Measurements from ENCODE around the gene ZNF70. TPM values are rescaled to one million over a fixed set of nuclear protein-coding genes. Genes with fewer than 3 reads are reported as not detected.

Gene ZNF70
- total RNA-seq (1 to 10 TPM; 2.6 to 5.5 (median 3.0) TPM), polyA plus RNA-seq (1 to 10 TPM in 1 of 3 donors, under 1 TPM in 2; 0.23 to 1.8 (median 0.60) TPM)

DNA sequence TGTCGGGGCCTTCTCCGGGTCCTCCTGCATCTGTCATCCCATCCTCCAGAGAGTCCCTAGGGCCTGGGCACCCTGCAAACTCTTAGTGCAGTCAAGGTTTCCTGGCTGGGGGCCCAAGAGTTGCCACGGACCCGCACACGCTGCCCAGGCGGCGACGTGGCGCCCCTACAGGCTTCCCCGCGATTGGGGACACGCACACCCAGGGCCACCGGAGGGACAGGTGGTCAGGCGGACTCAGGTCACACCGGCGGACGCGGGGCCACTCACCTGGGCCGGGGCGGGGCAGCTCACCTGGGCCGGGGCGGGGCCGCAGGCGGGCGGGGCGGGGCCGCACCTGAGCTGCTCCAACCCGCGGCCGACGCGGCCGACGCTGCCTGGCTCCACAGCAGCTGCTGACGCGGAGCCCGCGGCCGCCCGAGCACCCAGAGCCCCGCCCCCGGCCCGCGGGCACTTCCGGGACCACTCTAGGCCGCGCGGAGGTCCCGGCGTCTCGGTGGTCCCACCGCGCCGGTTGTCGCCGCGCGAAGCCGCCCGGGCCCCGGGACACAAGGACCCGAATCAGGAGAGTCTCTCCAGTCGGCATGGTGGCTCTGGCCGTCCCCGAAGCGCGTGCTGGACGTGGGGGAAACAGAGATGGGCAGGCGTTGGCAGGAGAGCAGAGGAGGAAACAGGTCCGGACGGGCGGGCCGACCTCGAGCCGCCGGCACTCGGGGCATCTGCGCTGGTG is at the start of gene ZNF70:
ZNF70 (minus strand) TSS at position 399 of the 727 bp plus-strand sequence. CDS start 5,972 bp downstream, outside the sequence.
- peak within 1 kb of the TSS; percentile 71 to 80 (median 78) for H3K4me3 ChIP-seq
- no peaks in the 10 kb centered on the region for H3K27me3 ChIP-seq
- peak within 1 kb of the TSS; percentile 88 to 94 (median 90) for H3K27ac ChIP-seq
- TF ChIP-seq POLR2AphosphoS5 (IDR thresholded peaks at IDR 0.05): peak; percentile 69 to 91 (median 78)
- TF ChIP-seq, protein P1, sequence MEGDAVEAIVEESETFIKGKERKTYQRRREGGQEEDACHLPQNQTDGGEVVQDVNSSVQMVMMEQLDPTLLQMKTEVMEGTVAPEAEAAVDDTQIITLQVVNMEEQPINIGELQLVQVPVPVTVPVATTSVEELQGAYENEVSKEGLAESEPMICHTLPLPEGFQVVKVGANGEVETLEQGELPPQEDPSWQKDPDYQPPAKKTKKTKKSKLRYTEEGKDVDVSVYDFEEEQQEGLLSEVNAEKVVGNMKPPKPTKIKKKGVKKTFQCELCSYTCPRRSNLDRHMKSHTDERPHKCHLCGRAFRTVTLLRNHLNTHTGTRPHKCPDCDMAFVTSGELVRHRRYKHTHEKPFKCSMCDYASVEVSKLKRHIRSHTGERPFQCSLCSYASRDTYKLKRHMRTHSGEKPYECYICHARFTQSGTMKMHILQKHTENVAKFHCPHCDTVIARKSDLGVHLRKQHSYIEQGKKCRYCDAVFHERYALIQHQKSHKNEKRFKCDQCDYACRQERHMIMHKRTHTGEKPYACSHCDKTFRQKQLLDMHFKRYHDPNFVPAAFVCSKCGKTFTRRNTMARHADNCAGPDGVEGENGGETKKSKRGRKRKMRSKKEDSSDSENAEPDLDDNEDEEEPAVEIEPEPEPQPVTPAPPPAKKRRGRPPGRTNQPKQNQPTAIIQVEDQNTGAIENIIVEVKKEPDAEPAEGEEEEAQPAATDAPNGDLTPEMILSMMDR (IDR thresholded peaks at IDR 0.05): no peak
- peak; percentile 40 to 64 for TF ChIP-seq POLR2A (IDR thresholded peaks at IDR 0.05)
- TF ChIP-seq EP300 (IDR thresholded peaks at IDR 0.05): no peak
- DNase-seq: peak; percentile 93
- no peaks in the 10 kb centered on the region for H3K36me3 ChIP-seq
- peaks cover 0 to 20% (median 17%) of the 10 kb centered on the region in 4 donors for H3K4me1 ChIP-seq
- no peaks in the 10 kb centered on the region for H3K9me3 ChIP-seq
- intact Hi-C loops (cut with DNase I): loop anchor here (2.0 kb wide), 1 partner anchor 18 kb away; no protein-coding TSS in a partner anchor
- 1% methylated on average over 78 of the region's 78 CpGs for WGBS, 2 donors

DNA sequence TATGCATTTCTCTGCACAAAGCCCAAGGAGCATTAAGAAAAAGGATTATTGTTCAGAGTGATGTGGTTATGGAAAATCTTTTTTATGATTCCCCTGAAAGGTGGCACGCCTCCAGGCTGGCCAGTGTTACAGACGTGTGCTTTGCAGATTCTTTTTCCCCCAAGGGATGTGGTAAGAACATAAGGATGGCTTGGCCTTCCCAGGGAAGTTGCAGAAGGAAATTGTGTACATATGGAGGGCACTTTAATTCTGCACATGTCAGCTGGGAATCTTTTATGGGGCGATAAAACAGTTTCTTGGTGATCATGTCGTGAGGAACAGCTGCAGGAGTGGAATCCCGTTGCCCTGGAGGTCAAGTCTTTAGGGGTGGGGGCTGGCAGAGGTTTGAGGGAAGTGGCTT is 45.5 kb upstream of the ZNF70 start:
- H3K27ac ChIP-seq: no peak overlapping the region
- peaks cover 0 to 8% (median 6%) of the 10 kb centered on the region in 4 donors for H3K4me1 ChIP-seq
- no peak overlapping the region for H3K4me3 ChIP-seq
- no peaks in the 10 kb centered on the region for H3K27me3 ChIP-seq
- DNase-seq: no peak
- H3K9me3 ChIP-seq: no peaks in the 10 kb centered on the region
- H3K36me3 ChIP-seq: peaks cover 18 to 86% (median 49%) of the 10 kb centered on the region in 4 donors
- TF ChIP-seq POLR2A (IDR thresholded peaks at IDR 0.05): no peak
- no peak for TF ChIP-seq POLR2AphosphoS5 (IDR thresholded peaks at IDR 0.05)
- no peak for TF ChIP-seq EP300 (IDR thresholded peaks at IDR 0.05)
- TF ChIP-seq, protein P1 (IDR thresholded peaks at IDR 0.05): no peak
- WGBS, 2 donors: 51 to 60% methylated on average over 5 of the region's 5 CpGs
- intact Hi-C loops (cut with DNase I): no loop called here

DNA sequence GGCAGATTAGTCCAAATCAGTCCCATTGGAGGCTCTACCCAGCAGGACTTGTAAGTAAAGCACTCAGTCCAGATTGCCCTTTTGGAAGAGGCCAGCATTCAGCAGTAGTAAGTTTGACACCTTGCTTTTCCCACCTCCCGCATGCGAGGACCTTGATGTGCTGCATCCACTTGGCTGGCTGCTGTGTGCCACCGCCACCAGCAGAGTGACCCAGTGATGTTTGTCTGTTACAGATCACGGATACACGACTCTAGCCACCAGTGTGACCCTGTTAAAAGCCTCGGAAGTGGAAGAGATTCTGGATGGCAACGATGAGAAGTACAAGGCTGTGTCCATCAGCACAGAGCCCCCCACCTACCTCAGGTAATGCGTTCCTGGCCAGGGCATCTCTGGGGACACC is 42.4 kb upstream of the ZNF70 start:
- no peak overlapping the region for H3K27ac ChIP-seq
- H3K4me3 ChIP-seq: no peak overlapping the region
- peaks cover 4 to 55% (median 34%) of the 10 kb centered on the region in 4 donors for H3K36me3 ChIP-seq
- no peaks in the 10 kb centered on the region for H3K9me3 ChIP-seq
- TF ChIP-seq POLR2AphosphoS5 (IDR thresholded peaks at IDR 0.05) (no peak), EP300 (IDR thresholded peaks at IDR 0.05) (no peak), POLR2A (IDR thresholded peaks at IDR 0.05) (no peak)
- TF ChIP-seq, protein P1 (IDR thresholded peaks at IDR 0.05): no peak
- no peaks in the 10 kb centered on the region for H3K27me3 ChIP-seq
- 89 to 94% methylated on average over 8 of the region's 8 CpGs for WGBS, 2 donors
- peaks cover 0 to 40% (median 30%) of the 10 kb centered on the region in 4 donors for H3K4me1 ChIP-seq
- no peak for DNase-seq
- intact Hi-C loops (cut with DNase I): no loop called here

DNA sequence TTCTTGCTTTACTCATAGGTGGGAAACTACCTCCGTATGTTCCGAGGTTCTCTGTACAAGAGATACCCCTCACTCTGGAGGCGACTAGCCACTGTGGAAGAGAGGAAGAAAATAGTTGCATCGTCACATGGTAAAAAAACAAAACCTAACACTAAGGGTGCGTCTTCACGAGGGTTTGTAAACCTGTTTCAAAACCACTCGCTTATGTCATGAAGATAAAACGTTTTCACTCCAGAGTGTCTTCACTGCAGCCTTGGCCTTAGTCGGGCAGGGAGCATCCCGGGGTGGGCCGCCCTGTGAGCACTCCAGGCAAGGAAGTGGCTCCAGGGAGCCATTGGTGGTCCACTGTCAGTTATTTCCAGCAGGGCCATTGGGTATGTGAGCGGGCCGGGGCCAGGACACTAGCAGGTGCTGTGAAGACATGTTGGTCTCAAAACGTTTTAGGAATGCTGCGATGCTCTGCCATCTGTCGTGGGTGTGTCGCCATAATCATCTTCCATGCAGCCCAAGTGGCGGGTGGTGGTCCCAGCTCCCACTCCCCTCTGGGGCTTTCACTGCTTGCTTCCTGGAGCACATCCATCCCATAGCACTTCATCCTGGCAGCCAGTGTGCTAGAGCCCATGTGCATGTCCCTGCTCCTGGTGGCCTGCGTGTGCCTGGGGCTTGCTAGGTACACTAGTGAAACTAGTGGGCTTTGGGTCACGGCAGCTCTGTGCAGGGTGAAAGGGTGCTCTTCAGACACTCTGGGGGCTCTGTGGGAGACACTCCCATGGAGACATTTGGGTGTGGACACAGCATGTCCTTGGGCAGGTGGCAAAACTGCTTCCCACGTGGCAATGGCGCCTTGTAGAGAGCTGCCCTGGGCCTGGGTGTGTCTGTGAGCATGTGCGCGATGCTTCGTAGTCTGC is 41.1 kb upstream of the ZNF70 start:
- Histone ChIP-seq H3K4me1 (peaks cover 0 to 49% (median 39%) of the 10 kb centered on the region in 4 donors), H3K4me3 (no peak overlapping the region), H3K27me3 (no peaks in the 10 kb centered on the region), H3K36me3 (peaks cover 4 to 47% (median 30%) of the 10 kb centered on the region in 4 donors), H3K27ac (peak overlapping the region in 3 of 4 donors; percentile 58 to 76 (median 66)), H3K9me3 (no peaks in the 10 kb centered on the region)
- intact Hi-C loops (cut with DNase I): no loop called here
- WGBS, 2 donors: 74 to 82% methylated on average over 25 of the region's 25 CpGs
- no peak for TF ChIP-seq EP300 (IDR thresholded peaks at IDR 0.05)
- TF ChIP-seq POLR2AphosphoS5 (IDR thresholded peaks at IDR 0.05): no peak
- TF ChIP-seq POLR2A (IDR thresholded peaks at IDR 0.05): no peak
- TF ChIP-seq, protein P1 (IDR thresholded peaks at IDR 0.05): no peak
- no peak for DNase-seq
